SK-N-SH treated with all-trans-retinoic acid at 6 μM for 48 hours (cell line): ENCODE measurements around the gene RFPL2.
"Not testable (repeated sequence)": the region's sequence is repeated elsewhere in the genome, so short reads cannot be mapped to it uniquely, and the experiment has no call there.

Experiments used
- ATAC-seq: fragments of 200-7000 bp; cut with Tn5 transposase; 3 replicates; pipeline ENCODE4 v1.9.1; 2020; ENCODE audit warnings: mild to moderate bottlenecking, moderate library complexity
- ARNTL ChIP-seq: fragments of 450-650 bp; formaldehyde crosslinking; IDR thresholded peaks from 2 replicates; pipeline ENCODE4 v1.5.0; 2020; ENCODE audit warnings: low read depth, mild to moderate bottlenecking, moderate library complexity, borderline replicate concordance
- BACH2 ChIP-seq: fragments of 250-450 bp; sonication (Bioruptor Pico); IDR thresholded peaks from 2 replicates; pipeline ENCODE4 v1.9.0; 2021; ENCODE audit warnings: mild to moderate bottlenecking, borderline replicate concordance
- CSDC2 ChIP-seq: fragments of 250-450 bp; sonication (Bioruptor Pico); IDR thresholded peaks from 2 replicates; pipeline ENCODE4 v1.5.0; 2020; ENCODE audit warnings: mild to moderate bottlenecking, moderate library complexity
- ESRRG ChIP-seq: fragments of 250-450 bp; sonication (Bioruptor Pico); IDR thresholded peaks from 2 replicates; pipeline ENCODE4 v1.6.1; 2021; ENCODE audit warnings: mild to moderate bottlenecking
- GLIS3 ChIP-seq: fragments of 250-450 bp; sonication (Bioruptor Pico); IDR thresholded peaks from 2 replicates; pipeline ENCODE4 v1.5.0; 2020; ENCODE audit warnings: mild to moderate bottlenecking, moderate library complexity
- ISL1 ChIP-seq: fragments of 250-450 bp; sonication (Bioruptor Pico); IDR thresholded peaks from 2 replicates; pipeline ENCODE4 v2.1.2; 2022; ENCODE audit warnings: mild to moderate bottlenecking, moderate library complexity
- OSR1 ChIP-seq: fragments of 250-450 bp; sonication (Bioruptor Pico); IDR thresholded peaks from 2 replicates; pipeline ENCODE4 v1.8.0; 2022; ENCODE audit warnings: moderate library complexity, mild to moderate bottlenecking, inconsistent platforms
- PPARA ChIP-seq: fragments of 250-450 bp; sonication (Bioruptor Pico); IDR thresholded peaks from 2 replicates; pipeline ENCODE4 v1.5.0; 2020; ENCODE audit warnings: mild to moderate bottlenecking, borderline replicate concordance
- RARB ChIP-seq: fragments of 250-450 bp; sonication (Bioruptor Pico); IDR thresholded peaks from 2 replicates; pipeline ENCODE4 v1.8.0; 2021; ENCODE audit warnings: mild to moderate bottlenecking, moderate library complexity
- SNAI2 ChIP-seq: fragments of 250-450 bp; sonication (Bioruptor Pico); IDR thresholded peaks from 2 replicates; pipeline ENCODE4 v1.5.0; 2020; ENCODE audit warnings: mild to moderate bottlenecking, moderate library complexity
- TCF4 ChIP-seq: fragments of 250-450 bp; sonication (Bioruptor Pico); IDR thresholded peaks from 2 replicates; pipeline ENCODE4 v1.8.0; 2021; ENCODE audit warnings: mild to moderate bottlenecking, moderate library complexity, borderline replicate concordance
- TOX ChIP-seq: fragments of 250-450 bp; sonication (Bioruptor Pico); IDR thresholded peaks from 2 replicates; pipeline ENCODE4 v1.8.0; 2021; ENCODE audit warnings: mild to moderate bottlenecking, moderate library complexity, borderline replicate concordance
- ZC3H10 ChIP-seq: fragments of 250-450 bp; sonication (Bioruptor Pico); IDR thresholded peaks from 2 replicates; pipeline ENCODE4 v1.5.1; 2021; ENCODE audit warnings: mild to moderate bottlenecking, moderate library complexity
- ZFP3 ChIP-seq: fragments of 250-450 bp; sonication (Bioruptor Pico); IDR thresholded peaks from 2 replicates; pipeline ENCODE4 v1.5.0; 2020; ENCODE audit warnings: mild to moderate bottlenecking, moderate library complexity
- ZFP30 ChIP-seq: fragments of 450-650 bp; formaldehyde crosslinking; IDR thresholded peaks from 2 replicates; pipeline ENCODE4 v1.5.0; 2022; ENCODE audit warnings: mild to moderate bottlenecking, moderate library complexity
- ZNF565 ChIP-seq: fragments of 450-650 bp; formaldehyde crosslinking; conservative IDR thresholded peaks from 2 replicates; pipeline ENCODE4 v1.5.0; 2020; ENCODE audit warnings: low read depth, mild to moderate bottlenecking, moderate library complexity
- ZNF70 ChIP-seq: fragments of 450-650 bp; formaldehyde crosslinking; IDR thresholded peaks from 2 replicates; pipeline ENCODE4 v1.5.0; 2020; ENCODE audit warnings: mild to moderate bottlenecking, moderate library complexity
- TF ChIP-seq, protein P1 (sequence below): fragments of 250-450 bp; sonication (Bioruptor Pico); IDR thresholded peaks from 2 replicates; pipeline ENCODE4 v1.5.1; 2021; ENCODE audit warnings: mild to moderate bottlenecking, moderate library complexity
- TF ChIP-seq, protein P2 (sequence below): fragments of 250-450 bp; sonication (Bioruptor Pico); IDR thresholded peaks from 2 replicates; pipeline ENCODE4 v1.5.1; 2020; ENCODE audit warnings: low read depth, mild to moderate bottlenecking, moderate library complexity
- TF ChIP-seq, protein P3 (sequence below): fragments of 250-450 bp; sonication (Bioruptor Pico); IDR thresholded peaks from 2 replicates; pipeline ENCODE4 v1.8.0; 2020; ENCODE audit warnings: mild to moderate bottlenecking, moderate library complexity, borderline replicate concordance
- TF ChIP-seq, protein P4 (sequence below): fragments of 250-450 bp; sonication (Bioruptor Pico); IDR thresholded peaks from 2 replicates; pipeline ENCODE4 v1.5.0; 2020; ENCODE audit warnings: mild to moderate bottlenecking, moderate library complexity

RFPL2 gene

DNA sequence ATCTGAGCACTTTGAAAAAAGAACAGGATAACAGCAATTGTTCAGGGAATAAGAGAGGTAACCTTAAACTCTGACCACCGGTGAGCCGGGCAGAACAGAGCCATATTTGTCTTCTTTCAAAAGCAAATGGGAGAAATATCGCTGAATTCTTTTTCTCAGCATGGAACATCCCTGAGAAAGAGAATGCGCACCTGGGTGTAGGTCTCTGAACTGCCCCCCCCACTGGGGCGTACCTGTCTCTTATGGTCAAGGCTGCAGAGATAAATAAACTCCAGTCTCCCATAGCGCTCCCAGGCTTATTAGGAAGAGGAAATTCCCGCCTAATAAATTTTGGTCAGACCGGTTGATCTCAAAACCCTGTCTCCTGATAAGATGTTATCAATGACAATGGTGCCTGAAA lies 57.7 kb downstream of the RFPL2 start:
- ATAC-seq = not testable (repeated sequence)

DNA sequence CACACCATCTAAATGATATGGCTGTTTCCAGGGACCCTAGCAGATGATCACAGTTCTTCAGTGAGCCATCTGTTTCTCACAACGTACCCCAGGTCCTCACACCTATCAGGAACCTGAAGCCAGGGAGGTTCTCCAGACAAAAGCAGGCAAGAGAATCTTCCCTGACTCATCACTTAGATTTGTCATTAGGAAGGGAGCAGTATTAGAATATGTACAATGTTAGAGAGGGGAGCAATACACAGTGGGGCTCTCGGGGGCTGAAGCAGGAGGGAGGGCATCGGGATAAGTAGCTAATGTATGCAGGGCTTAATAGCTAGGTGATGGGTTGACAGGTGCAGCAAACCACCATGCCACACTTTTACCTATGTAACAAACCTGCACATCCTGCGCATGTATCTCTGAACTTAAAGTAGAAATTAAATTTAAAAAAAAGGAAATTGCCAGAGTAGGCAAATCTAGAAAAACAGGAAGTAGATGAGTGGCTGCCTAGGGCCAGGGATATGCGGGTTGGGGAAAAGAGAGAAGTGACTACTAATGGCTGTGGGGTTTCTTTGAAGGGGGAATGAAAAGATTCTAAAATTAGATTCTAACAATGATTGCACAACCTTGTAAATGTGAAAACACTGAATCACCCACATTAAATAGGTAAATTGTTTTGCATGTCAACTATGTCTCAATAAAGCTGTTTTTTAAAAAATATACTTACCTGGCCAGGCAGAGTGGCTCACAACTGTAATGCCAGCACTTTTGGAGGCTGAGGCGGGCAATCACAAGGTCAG lies 60.2 kb downstream of the RFPL2 start:
- no peak for ATAC-seq
- TF ChIP-seq OSR1 (CRISPR knock-in tag) (no peak), TOX (CRISPR knock-in tag) (no peak), PPARA (CRISPR knock-in tag) (no peak), ZNF565 (CRISPR knock-in tag) (no peak), CSDC2 (CRISPR knock-in tag) (no peak), TCF4 (no peak), ZNF70 (CRISPR knock-in tag) (no peak), ESRRG (CRISPR knock-in tag) (no peak), ZC3H10 (CRISPR knock-in tag) (no peak), SNAI2 (CRISPR knock-in tag) (no peak), ARNTL (CRISPR knock-in tag) (no peak), ISL1 (CRISPR knock-in tag) (no peak), ZFP30 (CRISPR knock-in tag) (no peak)
- TF ChIP-seq, protein P1, sequence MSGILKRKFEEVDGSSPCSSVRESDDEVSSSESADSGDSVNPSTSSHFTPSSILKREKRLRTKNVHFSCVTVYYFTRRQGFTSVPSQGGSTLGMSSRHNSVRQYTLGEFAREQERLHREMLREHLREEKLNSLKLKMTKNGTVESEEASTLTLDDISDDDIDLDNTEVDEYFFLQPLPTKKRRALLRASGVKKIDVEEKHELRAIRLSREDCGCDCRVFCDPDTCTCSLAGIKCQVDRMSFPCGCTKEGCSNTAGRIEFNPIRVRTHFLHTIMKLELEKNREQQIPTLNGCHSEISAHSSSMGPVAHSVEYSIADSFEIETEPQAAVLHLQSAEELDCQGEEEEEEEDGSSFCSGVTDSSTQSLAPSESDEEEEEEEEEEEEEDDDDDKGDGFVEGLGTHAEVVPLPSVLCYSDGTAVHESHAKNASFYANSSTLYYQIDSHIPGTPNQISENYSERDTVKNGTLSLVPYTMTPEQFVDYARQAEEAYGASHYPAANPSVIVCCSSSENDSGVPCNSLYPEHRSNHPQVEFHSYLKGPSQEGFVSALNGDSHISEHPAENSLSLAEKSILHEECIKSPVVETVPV (CRISPR knock-in tag) = no peak

DNA sequence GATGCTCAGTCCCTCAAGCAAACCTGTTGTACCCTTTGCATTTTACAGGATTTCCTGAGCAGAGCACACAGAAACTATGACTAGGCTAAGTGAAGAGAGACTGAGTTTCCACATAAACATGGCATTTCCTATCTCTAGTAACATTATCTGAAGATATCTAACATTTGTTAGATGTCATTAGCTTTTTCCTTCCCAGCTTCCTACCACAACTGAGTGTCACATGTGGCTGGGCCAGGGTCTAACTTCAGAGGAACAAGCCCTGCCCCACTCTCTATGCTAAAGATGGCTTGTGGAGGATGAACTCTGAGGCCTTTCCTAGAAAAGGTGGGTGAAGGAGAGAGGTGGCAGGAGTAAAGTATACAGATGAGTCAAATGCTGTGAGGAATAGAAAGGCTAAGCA lies 62.3 kb downstream of the RFPL2 start:
- TF ChIP-seq PPARA (CRISPR knock-in tag) (no peak), RARB (CRISPR knock-in tag) (no peak), ARNTL (CRISPR knock-in tag) (no peak), TCF4 (no peak), ISL1 (CRISPR knock-in tag) (no peak), BACH2 (CRISPR knock-in tag) (no peak), ZFP3 (no peak), GLIS3 (CRISPR knock-in tag) (no peak), TOX (CRISPR knock-in tag) (no peak), ESRRG (CRISPR knock-in tag) (no peak), CSDC2 (CRISPR knock-in tag) (no peak), ZC3H10 (CRISPR knock-in tag) (no peak), OSR1 (CRISPR knock-in tag) (no peak), SNAI2 (CRISPR knock-in tag) (no peak), ZFP30 (CRISPR knock-in tag) (no peak)
- TF ChIP-seq, protein P2, sequence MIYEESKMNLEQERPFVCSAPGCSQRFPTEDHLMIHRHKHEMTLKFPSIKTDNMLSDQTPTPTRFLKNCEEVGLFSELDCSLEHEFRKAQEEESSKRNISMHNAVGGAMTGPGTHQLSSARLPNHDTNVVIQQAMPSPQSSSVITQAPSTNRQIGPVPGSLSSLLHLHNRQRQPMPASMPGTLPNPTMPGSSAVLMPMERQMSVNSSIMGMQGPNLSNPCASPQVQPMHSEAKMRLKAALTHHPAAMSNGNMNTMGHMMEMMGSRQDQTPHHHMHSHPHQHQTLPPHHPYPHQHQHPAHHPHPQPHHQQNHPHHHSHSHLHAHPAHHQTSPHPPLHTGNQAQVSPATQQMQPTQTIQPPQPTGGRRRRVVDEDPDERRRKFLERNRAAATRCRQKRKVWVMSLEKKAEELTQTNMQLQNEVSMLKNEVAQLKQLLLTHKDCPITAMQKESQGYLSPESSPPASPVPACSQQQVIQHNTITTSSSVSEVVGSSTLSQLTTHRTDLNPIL (CRISPR knock-in tag) = no peak
- TF ChIP-seq, protein P1 (CRISPR knock-in tag) = no peak
- TF ChIP-seq, protein P3, sequence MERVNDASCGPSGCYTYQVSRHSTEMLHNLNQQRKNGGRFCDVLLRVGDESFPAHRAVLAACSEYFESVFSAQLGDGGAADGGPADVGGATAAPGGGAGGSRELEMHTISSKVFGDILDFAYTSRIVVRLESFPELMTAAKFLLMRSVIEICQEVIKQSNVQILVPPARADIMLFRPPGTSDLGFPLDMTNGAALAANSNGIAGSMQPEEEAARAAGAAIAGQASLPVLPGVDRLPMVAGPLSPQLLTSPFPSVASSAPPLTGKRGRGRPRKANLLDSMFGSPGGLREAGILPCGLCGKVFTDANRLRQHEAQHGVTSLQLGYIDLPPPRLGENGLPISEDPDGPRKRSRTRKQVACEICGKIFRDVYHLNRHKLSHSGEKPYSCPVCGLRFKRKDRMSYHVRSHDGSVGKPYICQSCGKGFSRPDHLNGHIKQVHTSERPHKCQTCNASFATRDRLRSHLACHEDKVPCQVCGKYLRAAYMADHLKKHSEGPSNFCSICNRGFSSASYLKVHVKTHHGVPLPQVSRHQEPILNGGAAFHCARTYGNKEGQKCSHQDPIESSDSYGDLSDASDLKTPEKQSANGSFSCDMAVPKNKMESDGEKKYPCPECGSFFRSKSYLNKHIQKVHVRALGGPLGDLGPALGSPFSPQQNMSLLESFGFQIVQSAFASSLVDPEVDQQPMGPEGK = no peak
- TF ChIP-seq, protein P4, sequence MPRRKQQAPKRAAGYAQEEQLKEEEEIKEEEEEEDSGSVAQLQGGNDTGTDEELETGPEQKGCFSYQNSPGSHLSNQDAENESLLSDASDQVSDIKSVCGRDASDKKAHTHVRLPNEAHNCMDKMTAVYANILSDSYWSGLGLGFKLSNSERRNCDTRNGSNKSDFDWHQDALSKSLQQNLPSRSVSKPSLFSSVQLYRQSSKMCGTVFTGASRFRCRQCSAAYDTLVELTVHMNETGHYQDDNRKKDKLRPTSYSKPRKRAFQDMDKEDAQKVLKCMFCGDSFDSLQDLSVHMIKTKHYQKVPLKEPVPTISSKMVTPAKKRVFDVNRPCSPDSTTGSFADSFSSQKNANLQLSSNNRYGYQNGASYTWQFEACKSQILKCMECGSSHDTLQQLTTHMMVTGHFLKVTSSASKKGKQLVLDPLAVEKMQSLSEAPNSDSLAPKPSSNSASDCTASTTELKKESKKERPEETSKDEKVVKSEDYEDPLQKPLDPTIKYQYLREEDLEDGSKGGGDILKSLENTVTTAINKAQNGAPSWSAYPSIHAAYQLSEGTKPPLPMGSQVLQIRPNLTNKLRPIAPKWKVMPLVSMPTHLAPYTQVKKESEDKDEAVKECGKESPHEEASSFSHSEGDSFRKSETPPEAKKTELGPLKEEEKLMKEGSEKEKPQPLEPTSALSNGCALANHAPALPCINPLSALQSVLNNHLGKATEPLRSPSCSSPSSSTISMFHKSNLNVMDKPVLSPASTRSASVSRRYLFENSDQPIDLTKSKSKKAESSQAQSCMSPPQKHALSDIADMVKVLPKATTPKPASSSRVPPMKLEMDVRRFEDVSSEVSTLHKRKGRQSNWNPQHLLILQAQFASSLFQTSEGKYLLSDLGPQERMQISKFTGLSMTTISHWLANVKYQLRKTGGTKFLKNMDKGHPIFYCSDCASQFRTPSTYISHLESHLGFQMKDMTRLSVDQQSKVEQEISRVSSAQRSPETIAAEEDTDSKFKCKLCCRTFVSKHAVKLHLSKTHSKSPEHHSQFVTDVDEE (CRISPR knock-in tag) = no peak
- no peak for ATAC-seq

DNA sequence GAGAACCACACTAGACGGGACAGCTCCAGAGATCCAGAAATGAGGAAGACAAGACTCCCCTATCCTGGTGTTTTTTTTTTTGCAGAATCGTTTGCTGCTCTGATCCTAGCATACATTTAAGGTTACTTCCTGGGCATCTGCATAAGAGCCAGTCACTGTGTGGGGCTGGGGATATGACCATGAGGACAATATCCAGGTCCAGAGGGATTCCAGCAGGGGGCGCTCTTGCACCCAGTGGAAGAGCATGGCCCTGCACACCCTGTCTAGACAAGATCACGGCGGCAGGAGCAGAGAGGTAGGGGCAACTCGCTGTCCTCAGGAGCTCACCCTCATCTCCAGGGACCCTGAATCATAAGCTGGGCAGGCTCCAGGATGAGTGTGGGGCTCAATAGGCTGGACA lies 64.2 kb downstream of the RFPL2 start:
- ATAC-seq = peak; percentile 96
